K562 (cell line): Measurements from ENCODE around the gene LSM8. TPM values are rescaled to one million over a fixed set of nuclear protein-coding genes. Genes with fewer than 3 reads are reported as not detected.

Experiments
- COPS2 ChIP-seq: fragments of 450-650 bp; conservative IDR thresholded peaks from 2 replicates; pipeline ENCODE4 v1.6.1; 2016; ENCODE audit warnings: mild to moderate bottlenecking, moderate library complexity
- EHMT2 ChIP-seq: fragments of 450-650 bp; IDR thresholded peaks from 2 replicates; pipeline ENCODE4 v1.6.1; 2018; ENCODE audit warnings: antibody characterized with exemption
- FOXP1 ChIP-seq: sonication (generic); formaldehyde crosslinking; IDR thresholded peaks from 2 replicates; pipeline ENCODE4 v1.8.0; 2022; ENCODE audit warnings: mild to moderate bottlenecking, missing genetic modification reagents
- HOXB6 ChIP-seq: fragments of 250-450 bp; sonication (Bioruptor Pico); IDR thresholded peaks from 2 replicates; pipeline ENCODE4 v1.5.1; 2022; ENCODE audit warnings: mild to moderate bottlenecking, borderline replicate concordance
- NR2C2 ChIP-seq, 2 experiments: fragments of 200-800 bp in 1 of 2; sonication (Bioruptor generic) in 1 of 2; sonication (generic) in 1 of 2; formaldehyde crosslinking in 1 of 2; IDR thresholded peaks; 2 replicates each; pipeline versions ENCODE4 v1.6.1 to v1.8.0; 2016 to 2022; ENCODE audit warnings: mild to moderate bottlenecking in 1 of 2, missing compliant biosample characterization in 1 of 2, missing genetic modification characterization in 1 of 2, missing genetic modification reagents in 1 of 2
- PHB2 ChIP-seq: fragments of 450-650 bp; IDR thresholded peaks from 2 replicates; pipeline ENCODE4 v1.6.1; 2017; ENCODE audit warnings: low read depth
- POU5F1 ChIP-seq: fragments of 150-350 bp; IDR thresholded peaks from 2 replicates; pipeline ENCODE4 v1.6.1; 2014; ENCODE audit warnings: borderline replicate concordance, low read length, low read depth, mild to moderate bottlenecking; ENCODE audit not compliant: partially characterized antibody
- STAG1 ChIP-seq: sonication (generic); formaldehyde crosslinking; IDR thresholded peaks from 2 replicates; pipeline ENCODE4 v1.5.0; 2020; ENCODE audit warnings: missing genetic modification reagents, borderline replicate concordance
- SUPT5H ChIP-seq: fragments of 450-650 bp; IDR thresholded peaks from 2 replicates; pipeline ENCODE4 v1.6.1; 2016
- ZNF24 ChIP-seq: fragments of 450-650 bp; IDR thresholded peaks from 2 replicates; pipeline ENCODE4 v1.6.1; 2016
- ZNF699 ChIP-seq: fragments of 250-450 bp; sonication (Bioruptor Pico); IDR thresholded peaks from 2 replicates; pipeline ENCODE4 v1.8.0; 2021; ENCODE audit warnings: mild to moderate bottlenecking, moderate library complexity; ENCODE audit not compliant: insufficient replicate concordance
- ZNF717 ChIP-seq: fragments of 250-450 bp; sonication (Bioruptor Pico); IDR thresholded peaks from 2 replicates; pipeline ENCODE4 v1.5.0; 2021
- polyA plus RNA-seq, 8 experiments: library from polyadenylated mRNA; depleted of rRNA in 4 of 8; stranded (reverse) in 5 of 8; unstranded in 3 of 8; fragments of >200 nt; fragmentation: Nextera tagmentation in 2 of 8; fragmentation: Illumina TruSeq in 1 of 8; extraction: Ambion mirVana in 2 of 8; extraction: Trizol in 1 of 8; gene quantifications; 2 replicates each; pipeline versions ENCODE4 v1.2.1 to v1.2.3, GENCODE V29; 2011 to 2014; ENCODE audit warnings: inconsistent platforms in 1 of 8, missing spikeins in 1 of 8
- total RNA-seq, 7 experiments: library from RNA; depleted of rRNA in 6 of 7; stranded (reverse); fragments of >200 nt in 6 of 7; fragmentation: Illumina TruSeq in 2 of 7; extraction: Trizol in 2 of 7; gene quantifications; 2 replicates each; pipeline versions ENCODE4 v1.2.1 to v1.2.3, GENCODE V29; 2011 to 2021; ENCODE audit warnings: low replicate concordance in 1 of 7
- TF ChIP-seq, protein P1 (sequence below), 2 experiments: fragments of 450-650 bp in 1 of 2; sonication (generic) in 1 of 2; formaldehyde crosslinking in 1 of 2; IDR thresholded peaks; 2 replicates each; pipeline versions ENCODE4 v1.7.1 to v1.9.0; 2016 to 2022; ENCODE audit warnings: inconsistent platforms in 1 of 2, mild to moderate bottlenecking in 1 of 2, missing genetic modification reagents in 1 of 2
- TF ChIP-seq, protein P2 (sequence below), 2 experiments: fragments of 250-450 bp in 1 of 2; fragments of 450-650 bp in 1 of 2; sonication (Bioruptor Pico) in 1 of 2; IDR thresholded peaks; 2 replicates each; pipeline versions ENCODE4 v1.6.1 to v1.8.0; 2016 to 2021; ENCODE audit warnings: mild to moderate bottlenecking in 2 of 2, moderate library complexity in 2 of 2, missing compliant biosample characterization in 1 of 2, missing genetic modification characterization in 1 of 2
- TF ChIP-seq, protein P3 (sequence below): sonication (generic); formaldehyde crosslinking; IDR thresholded peaks from 2 replicates; pipeline ENCODE4 v1.4.0; 2020; ENCODE audit warnings: mild to moderate bottlenecking, missing genetic modification reagents

LSM8 gene
- total and polyA plus RNA-seq, 9 of the 15 experiments (the other 6 are each of a cell fraction or from before 2014, with no cell fraction given): 81.5 to 340 (median 180) TPM

DNA sequence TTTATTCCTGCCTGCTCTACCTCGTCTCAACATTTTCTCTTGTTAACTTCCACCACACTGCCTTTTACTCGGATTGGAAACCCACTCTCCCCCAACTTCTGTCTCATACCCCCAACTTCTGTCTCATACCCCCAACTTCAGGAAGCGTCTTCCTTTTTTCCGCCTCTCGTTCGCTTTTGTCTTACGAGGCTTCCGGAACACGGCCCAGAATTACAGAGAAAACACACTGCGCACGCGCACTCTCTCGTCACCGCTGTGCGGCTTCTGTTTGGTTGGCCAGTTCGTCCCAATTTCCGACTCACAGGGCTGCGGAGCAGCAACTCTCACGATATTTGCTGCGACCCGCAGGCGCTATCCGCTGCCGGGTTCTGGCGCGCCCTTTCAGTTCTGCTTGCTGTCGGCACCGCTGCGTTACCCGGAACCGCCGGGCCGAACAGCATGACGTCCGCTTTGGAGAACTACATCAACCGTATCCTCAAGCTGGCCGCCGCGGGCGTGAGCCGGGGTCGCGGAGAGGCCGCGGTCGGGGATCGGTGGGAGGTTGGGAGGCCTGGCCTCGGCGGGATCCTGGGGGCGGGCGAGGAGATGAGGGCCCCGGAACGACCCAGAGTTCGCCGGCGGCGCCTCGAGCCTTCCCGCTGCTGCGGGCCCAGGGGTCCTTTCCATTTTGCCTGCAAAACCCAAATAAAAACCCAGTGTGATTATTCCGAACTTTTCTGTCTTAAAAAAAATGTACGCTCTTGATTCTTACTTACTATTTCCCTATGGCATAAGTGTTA is at the start of gene LSM8 (continued):
- TF ChIP-seq, protein P1, sequence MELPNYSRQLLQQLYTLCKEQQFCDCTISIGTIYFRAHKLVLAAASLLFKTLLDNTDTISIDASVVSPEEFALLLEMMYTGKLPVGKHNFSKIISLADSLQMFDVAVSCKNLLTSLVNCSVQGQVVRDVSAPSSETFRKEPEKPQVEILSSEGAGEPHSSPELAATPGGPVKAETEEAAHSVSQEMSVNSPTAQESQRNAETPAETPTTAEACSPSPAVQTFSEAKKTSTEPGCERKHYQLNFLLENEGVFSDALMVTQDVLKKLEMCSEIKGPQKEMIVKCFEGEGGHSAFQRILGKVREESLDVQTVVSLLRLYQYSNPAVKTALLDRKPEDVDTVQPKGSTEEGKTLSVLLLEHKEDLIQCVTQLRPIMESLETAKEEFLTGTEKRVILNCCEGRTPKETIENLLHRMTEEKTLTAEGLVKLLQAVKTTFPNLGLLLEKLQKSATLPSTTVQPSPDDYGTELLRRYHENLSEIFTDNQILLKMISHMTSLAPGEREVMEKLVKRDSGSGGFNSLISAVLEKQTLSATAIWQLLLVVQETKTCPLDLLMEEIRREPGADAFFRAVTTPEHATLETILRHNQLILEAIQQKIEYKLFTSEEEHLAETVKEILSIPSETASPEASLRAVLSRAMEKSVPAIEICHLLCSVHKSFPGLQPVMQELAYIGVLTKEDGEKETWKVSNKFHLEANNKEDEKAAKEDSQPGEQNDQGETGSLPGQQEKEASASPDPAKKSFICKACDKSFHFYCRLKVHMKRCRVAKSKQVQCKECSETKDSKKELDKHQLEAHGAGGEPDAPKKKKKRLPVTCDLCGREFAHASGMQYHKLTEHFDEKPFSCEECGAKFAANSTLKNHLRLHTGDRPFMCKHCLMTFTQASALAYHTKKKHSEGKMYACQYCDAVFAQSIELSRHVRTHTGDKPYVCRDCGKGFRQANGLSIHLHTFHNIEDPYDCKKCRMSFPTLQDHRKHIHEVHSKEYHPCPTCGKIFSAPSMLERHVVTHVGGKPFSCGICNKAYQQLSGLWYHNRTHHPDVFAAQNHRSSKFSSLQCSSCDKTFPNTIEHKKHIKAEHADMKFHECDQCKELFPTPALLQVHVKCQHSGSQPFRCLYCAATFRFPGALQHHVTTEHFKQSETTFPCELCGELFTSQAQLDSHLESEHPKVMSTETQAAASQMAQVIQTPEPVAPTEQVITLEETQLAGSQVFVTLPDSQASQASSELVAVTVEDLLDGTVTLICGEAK (IDR thresholded peaks at IDR 0.05): peak; percentile 75
- TF ChIP-seq, protein P1 (CRISPR knock-in tag; IDR thresholded peaks at IDR 0.05): no peak
- no peak for TF ChIP-seq POU5F1
- TF ChIP-seq, protein P2, sequence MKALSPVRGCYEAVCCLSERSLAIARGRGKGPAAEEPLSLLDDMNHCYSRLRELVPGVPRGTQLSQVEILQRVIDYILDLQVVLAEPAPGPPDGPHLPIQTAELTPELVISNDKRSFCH (CRISPR knock-in tag; IDR thresholded peaks at IDR 0.05): no peak
- TF ChIP-seq, protein P2 (tag; IDR thresholded peaks at IDR 0.05): no peak
- TF ChIP-seq, protein P3, sequence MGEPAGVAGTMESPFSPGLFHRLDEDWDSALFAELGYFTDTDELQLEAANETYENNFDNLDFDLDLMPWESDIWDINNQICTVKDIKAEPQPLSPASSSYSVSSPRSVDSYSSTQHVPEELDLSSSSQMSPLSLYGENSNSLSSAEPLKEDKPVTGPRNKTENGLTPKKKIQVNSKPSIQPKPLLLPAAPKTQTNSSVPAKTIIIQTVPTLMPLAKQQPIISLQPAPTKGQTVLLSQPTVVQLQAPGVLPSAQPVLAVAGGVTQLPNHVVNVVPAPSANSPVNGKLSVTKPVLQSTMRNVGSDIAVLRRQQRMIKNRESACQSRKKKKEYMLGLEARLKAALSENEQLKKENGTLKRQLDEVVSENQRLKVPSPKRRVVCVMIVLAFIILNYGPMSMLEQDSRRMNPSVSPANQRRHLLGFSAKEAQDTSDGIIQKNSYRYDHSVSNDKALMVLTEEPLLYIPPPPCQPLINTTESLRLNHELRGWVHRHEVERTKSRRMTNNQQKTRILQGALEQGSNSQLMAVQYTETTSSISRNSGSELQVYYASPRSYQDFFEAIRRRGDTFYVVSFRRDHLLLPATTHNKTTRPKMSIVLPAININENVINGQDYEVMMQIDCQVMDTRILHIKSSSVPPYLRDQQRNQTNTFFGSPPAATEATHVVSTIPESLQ (CRISPR knock-in tag): peak; percentile 87
- no peak; the same call in 1 of the 2 replicates for TF ChIP-seq ZNF24
- TF ChIP-seq SUPT5H: peak; percentile 99
- TF ChIP-seq FOXP1 (CRISPR knock-in tag): 0 out of 2 replicates have a peak, but pooled peaks have one; percentile 3
- no peak for TF ChIP-seq COPS2
- no peak; the same call in 1 of the 2 replicates for TF ChIP-seq PHB2
- TF ChIP-seq STAG1: no peak
- no peak for TF ChIP-seq ZNF699 (CRISPR knock-in tag)
- peak; percentile 85 for TF ChIP-seq EHMT2
- TF ChIP-seq ZNF717 (CRISPR knock-in tag): no peak
- TF ChIP-seq NR2C2 (CRISPR knock-in tag; IDR thresholded peaks at IDR 0.05): peak; percentile 31; the same call in 1 of the 2 replicates
- peak; percentile 92 for TF ChIP-seq NR2C2 (tag; IDR thresholded peaks at IDR 0.05)
- no peak; the same call in 1 of the 2 replicates for TF ChIP-seq HOXB6 (CRISPR knock-in tag)
